Measurements from ENCODE around the gene EPS8. TPM values are rescaled to one million over a fixed set of nuclear protein-coding genes. Genes with fewer than 3 reads are reported as not detected.
"Not testable (repeated sequence)": the region's sequence is repeated elsewhere in the genome, so short reads cannot be mapped to it uniquely, and the experiment has no call there.

Gene EPS8
- total RNA-seq, 1 experiment from 2014 or later, result 85.3 TPM

GRCh38 chr12:15627995-15628945, 160.9 kb downstream of the EPS8 start:
- H3K4me1 Mint-ChIP-seq (ENCODE audit: insufficient read depth, unreplicated experiment), result peaks cover 40% of the 10 kb centered on the region
- no peaks in the 10 kb centered on the region for H3K27me3 Mint-ChIP-seq (ENCODE audit: insufficient read depth, unreplicated experiment)
- H3K27ac Mint-ChIP-seq (ENCODE audit: low read depth, unreplicated experiment), result peak overlapping the region; percentile 97
- intact Hi-C loops (cut with micrococcal nuclease), result loop anchor here (2.0 kb wide), 1 partner anchor 27 kb away; no protein-coding TSS in a partner anchor
- H3K9me3 Mint-ChIP-seq (ENCODE audit: unreplicated experiment), result no peaks in the 10 kb centered on the region
- ChIA-PET POLR2A (interaction anchor here (0.6 to 2.8 kb wide), 7 partner anchors 18 to 185 kb away, joined by 3 to 12 read pairs (median 3); partner anchors contain the start of gene EPS8), CTCF (interaction anchor here (0.6 to 1.3 kb wide), 5 partner anchors 38 to 674 kb away, joined by 3 to 4 read pairs (median 3); no protein-coding TSS in a partner anchor)
- no peak overlapping the region for H3K4me3 Mint-ChIP-seq (ENCODE audit: unreplicated experiment)
- no peak for DNase-seq (ENCODE audit: unreplicated experiment)
- H3K36me3 Mint-ChIP-seq (ENCODE audit: insufficient read depth, unreplicated experiment), result peaks cover 52% of the 10 kb centered on the region
- no TSS peak for BruUV-seq (replicated peaks)
- TF ChIP-seq CTCF (IDR thresholded peaks at IDR 0.05; ENCODE audit: unreplicated experiment), result no peak

GRCh38 chr12:15625075-15625474, 164.1 kb downstream of the EPS8 start:
- H3K27ac Mint-ChIP-seq (ENCODE audit: low read depth, unreplicated experiment), result no peak overlapping the region
- POLR2A ChIA-PET, result interaction anchor here (0.7 to 1.5 kb wide), 2 partner anchors 83 to 163 kb away, joined by 3 read pairs; no protein-coding TSS in a partner anchor
- H3K9me3 Mint-ChIP-seq (ENCODE audit: unreplicated experiment), result no peaks in the 10 kb centered on the region
- H3K4me3 Mint-ChIP-seq (ENCODE audit: unreplicated experiment), result no peak overlapping the region
- intact Hi-C loops (cut with micrococcal nuclease), result no loop called here
- no peaks in the 10 kb centered on the region for H3K27me3 Mint-ChIP-seq (ENCODE audit: insufficient read depth, unreplicated experiment)
- DNase-seq (ENCODE audit: unreplicated experiment), result no peak
- TF ChIP-seq CTCF (IDR thresholded peaks at IDR 0.05; ENCODE audit: unreplicated experiment), result no peak
- H3K4me1 Mint-ChIP-seq (ENCODE audit: insufficient read depth, unreplicated experiment), result peaks cover 26% of the 10 kb centered on the region
- H3K36me3 Mint-ChIP-seq (ENCODE audit: insufficient read depth, unreplicated experiment), result peaks cover 67% of the 10 kb centered on the region
- BruUV-seq (replicated peaks), result no TSS peak
- CTCF ChIA-PET, result interaction anchor here (0.6 to 1.4 kb wide), 2 partner anchors 9 to 304 kb away, joined by 3 read pairs; no protein-coding TSS in a partner anchor

- ChIA-PET POLR2A (no interaction called here), CTCF (no interaction called here)
- Mint-ChIP-seq H3K27ac (ENCODE audit: low read depth, unreplicated experiment) (no peak overlapping the region), H3K36me3 (ENCODE audit: insufficient read depth, unreplicated experiment) (peaks cover 80% of the 10 kb centered on the region), H3K4me1 (ENCODE audit: insufficient read depth, unreplicated experiment) (no peaks in the 10 kb centered on the region), H3K27me3 (ENCODE audit: insufficient read depth, unreplicated experiment) (no peaks in the 10 kb centered on the region), H3K9me3 (ENCODE audit: unreplicated experiment) (no peaks in the 10 kb centered on the region), H3K4me3 (ENCODE audit: unreplicated experiment) (no peak overlapping the region)
- intact Hi-C loops (cut with micrococcal nuclease), result no loop called here
- no TSS peak for BruUV-seq (replicated peaks)
- no peak for DNase-seq (ENCODE audit: unreplicated experiment)
- no peak for TF ChIP-seq CTCF (IDR thresholded peaks at IDR 0.05; ENCODE audit: unreplicated experiment)
Observed at GRCh38 chr12:15620741-15621539, 168.2 kb downstream of the EPS8 start.

GRCh38 chr12:15616495-15616894, 172.7 kb downstream of the EPS8 start:
- ChIA-PET CTCF (interaction anchor here (0.9 to 1.5 kb wide), 3 partner anchors 9 to 23 kb away, joined by 3 to 4 read pairs (median 3); no protein-coding TSS in a partner anchor), POLR2A (interaction anchor here (0.9 kb wide), 1 partner anchor 171 kb away, joined by 3 read pairs; no protein-coding TSS in a partner anchor)
- H3K4me1 Mint-ChIP-seq (ENCODE audit: insufficient read depth, unreplicated experiment); DNase-seq (ENCODE audit: unreplicated experiment); intact Hi-C loops (cut with micrococcal nuclease); H3K27ac Mint-ChIP-seq (ENCODE audit: low read depth, unreplicated experiment); BruUV-seq (replicated peaks); H3K9me3 Mint-ChIP-seq (ENCODE audit: unreplicated experiment); H3K4me3 Mint-ChIP-seq (ENCODE audit: unreplicated experiment); H3K27me3 Mint-ChIP-seq (ENCODE audit: insufficient read depth, unreplicated experiment): not testable (repeated sequence)
- peaks cover 53% of the 10 kb centered on the region for H3K36me3 Mint-ChIP-seq (ENCODE audit: insufficient read depth, unreplicated experiment)

All from MCF 10A (cell line).